Pancreas (tissue), 10 donors: ENCODE data around the gene DNAJB9. TPM values are rescaled to one million over a fixed set of nuclear protein-coding genes. Genes with fewer than 3 reads are reported as not detected.

Experiments
- ATAC-seq, 4 donors: fragments of 200-7000 bp; cut with Tn5 transposase; one replicate each; pipeline versions ENCODE4 v1.8.0 to v1.9.1; 2020; ENCODE audit warnings: mild to moderate bottlenecking in 4 of 4, moderate library complexity in 4 of 4
- DNase-seq, 6 donors: peaks; one replicate each; pipeline ENCODE4 v3.0.0-alpha.2; 2020
- FAIRE-seq: peaks from 2 replicates; lab custom pipeline; 2012; peaks lifted over from hg19 to GRCh38; lab: Jason Lieb, UNC
- H3K27ac ChIP-seq, 4 donors: fragments of 200-600 bp; sonication (generic); 1 replicate in 3 of 4; 2 replicates in 1 of 4; pipeline versions ENCODE4 v1.5.0 to v1.8.0; 2020
- H3K27me3 ChIP-seq, 4 donors: fragments of 200-600 bp; one replicate each; pipeline ENCODE4 v1.8.0; 2021
- H3K36me3 ChIP-seq, 3 donors: fragments of 200-600 bp; sonication (generic) in 1 of 3; one replicate each; pipeline versions ENCODE4 v1.5.0 to v1.8.0; 2020 to 2021
- H3K4me1 ChIP-seq, 3 donors: fragments of 200-600 bp; one replicate each; pipeline ENCODE4 v1.8.0; 2021
- H3K4me3 ChIP-seq, 4 donors: fragments of 200-600 bp; sonication (generic) in 2 of 4; one replicate each; pipeline versions ENCODE4 v1.5.0 to v1.8.0; 2020 to 2021
- H3K9me3 ChIP-seq, 4 donors: fragments of 200-600 bp; one replicate each; pipeline ENCODE4 v1.8.0; 2021
- WGBS, 2 donors: extraction: QIAGEN DNeasy Blood & Tissue Kit; methylation state at CpG; one replicate each; pipeline ENCODE4 v1.1.7; 2013; 5-methylcytosine and 5-hydroxymethylcytosine counted together
- intact Hi-C, 3 donors: fragments of 100-400 bp; cut with DNase I; formaldehyde crosslinking; loops; one replicate each; pipeline versions ENCODE4 v1.11.1 to v1.14.2; 2022
- polyA plus RNA-seq, 2 donors: library from polyadenylated mRNA; stranded (reverse); fragments of 200-250 nt; gene quantifications; one replicate each; pipeline ENCODE4 v1.2.3, GENCODE V29; 2013
- total RNA-seq, 6 donors: library from RNA; stranded (reverse); fragmentation: NEBNext Ultra II Directional in 4 of 6; extraction: Animal tissue kit (Norgen Biotek cat#: 25700) in 4 of 6; gene quantifications; one replicate each; pipeline versions ENCODE4 v1.2.1 to v1.2.4, GENCODE V29; 2021 to 2023
- TF ChIP-seq, protein P1 (sequence below), 4 donors: fragments of 200-600 bp; sonication (generic) in 3 of 4; IDR thresholded peaks; one replicate each; pipeline versions ENCODE4 v1.5.0 to v1.8.0; 2021; ENCODE audit warnings: antibody characterized with exemption in 4 of 4
- donor health status: healthy with polysubstance abuse.
- donor health status: DM: no; HTN: no; CAD: no; lungs with moderate emphysema.
- donor health status: DM: no; HTN: no; CAD: no.
- donor health status: control.
- donor health status: control.
- donor health status: Bipolar disorder and iron deficiency.
- donor health status: DM: yes; HTN: yes; CAD: no.
- donor health status: DM: no; HTN: no; CAD: no.
- donor health status: DM: no; HTN: no; CAD: no.
- donor health status: DM: yes; HTN: yes; CAD: no.

The DNAJB9 gene
- total and polyA plus RNA-seq, 8 donors: 10.8 to 46.4 (median 34.6) TPM

DNA sequence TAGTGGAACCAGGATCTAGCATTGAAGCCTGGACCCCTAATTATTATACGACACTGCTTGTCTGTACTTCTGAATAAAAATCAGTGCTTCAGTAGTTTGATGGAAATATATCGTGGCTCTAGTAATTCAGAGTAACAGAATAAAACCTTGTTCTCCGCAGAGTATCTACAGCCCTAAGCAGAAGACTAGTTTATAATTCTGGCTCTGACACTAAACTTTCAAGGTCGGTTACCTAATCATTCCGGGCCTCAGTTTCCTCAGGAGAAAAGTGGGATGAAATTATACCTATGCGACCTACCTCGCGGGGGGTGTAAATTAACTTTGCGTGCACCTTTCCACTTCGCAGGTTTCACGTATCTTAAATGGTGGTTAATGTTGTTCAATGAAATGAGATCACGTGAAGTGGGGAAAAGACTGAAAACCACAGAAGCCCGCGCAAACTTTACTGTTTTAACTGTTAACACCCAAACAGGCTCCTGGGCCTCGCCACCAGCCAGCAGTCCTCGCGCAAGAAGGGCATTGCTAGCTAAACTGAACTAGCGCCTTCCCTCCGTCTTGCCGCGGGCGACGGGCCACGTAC lies 783 bp upstream of the DNAJB9 start:
- TF ChIP-seq, protein P1, sequence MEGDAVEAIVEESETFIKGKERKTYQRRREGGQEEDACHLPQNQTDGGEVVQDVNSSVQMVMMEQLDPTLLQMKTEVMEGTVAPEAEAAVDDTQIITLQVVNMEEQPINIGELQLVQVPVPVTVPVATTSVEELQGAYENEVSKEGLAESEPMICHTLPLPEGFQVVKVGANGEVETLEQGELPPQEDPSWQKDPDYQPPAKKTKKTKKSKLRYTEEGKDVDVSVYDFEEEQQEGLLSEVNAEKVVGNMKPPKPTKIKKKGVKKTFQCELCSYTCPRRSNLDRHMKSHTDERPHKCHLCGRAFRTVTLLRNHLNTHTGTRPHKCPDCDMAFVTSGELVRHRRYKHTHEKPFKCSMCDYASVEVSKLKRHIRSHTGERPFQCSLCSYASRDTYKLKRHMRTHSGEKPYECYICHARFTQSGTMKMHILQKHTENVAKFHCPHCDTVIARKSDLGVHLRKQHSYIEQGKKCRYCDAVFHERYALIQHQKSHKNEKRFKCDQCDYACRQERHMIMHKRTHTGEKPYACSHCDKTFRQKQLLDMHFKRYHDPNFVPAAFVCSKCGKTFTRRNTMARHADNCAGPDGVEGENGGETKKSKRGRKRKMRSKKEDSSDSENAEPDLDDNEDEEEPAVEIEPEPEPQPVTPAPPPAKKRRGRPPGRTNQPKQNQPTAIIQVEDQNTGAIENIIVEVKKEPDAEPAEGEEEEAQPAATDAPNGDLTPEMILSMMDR (IDR thresholded peaks at IDR 0.05): no peak
- FAIRE-seq (no peak), ATAC-seq (no peak), DNase-seq (peak in 1 of 6 donors; percentile 15)
- Histone ChIP-seq H3K9me3 (no peaks in the 10 kb centered on the region), H3K4me3 (peak overlapping the region; percentile 60 to 89 (median 72)), H3K36me3 (peaks cover 4 to 16% (median 8%) of the 10 kb centered on the region in 3 donors), H3K27me3 (no peaks in the 10 kb centered on the region), H3K4me1 (peaks cover 9 to 28% (median 21%) of the 10 kb centered on the region in 3 donors), H3K27ac (peak overlapping the region; percentile 93 to 96 (median 96))
- intact Hi-C loops: no loop called here
- 3 to 4% methylated on average over 24 of the region's 24 CpGs for WGBS, 2 donors

DNA sequence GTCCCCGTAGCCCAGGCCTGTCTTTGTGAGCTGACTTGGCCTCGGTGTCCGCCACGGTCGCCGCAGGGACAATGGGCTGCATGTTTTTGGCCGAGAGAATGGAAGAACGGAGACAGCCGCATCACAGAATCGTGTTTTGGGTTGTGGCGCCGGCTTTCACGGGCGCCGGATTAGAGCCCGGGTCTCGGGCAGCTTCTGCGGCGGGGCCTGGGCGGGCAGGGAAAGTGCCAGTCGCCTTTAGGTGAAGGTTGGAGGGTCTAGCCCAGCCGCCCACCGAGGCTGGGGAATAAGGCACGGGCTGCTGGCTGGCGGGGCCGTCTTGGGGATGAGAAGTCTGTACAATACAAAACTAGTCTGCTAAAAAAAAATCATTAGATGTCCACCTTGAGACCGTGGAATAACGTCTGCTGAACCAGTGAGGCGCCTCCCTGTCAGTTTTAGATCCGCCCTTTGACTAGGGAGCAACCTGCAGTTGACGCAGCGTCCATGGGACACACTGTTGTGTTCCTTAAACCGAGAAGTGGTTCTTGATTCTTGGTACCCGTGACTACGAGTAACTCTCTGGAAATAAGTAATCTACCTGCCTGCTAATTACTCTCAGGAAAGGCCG lies 577 bp downstream of the DNAJB9 start:
- WGBS, 2 donors: 0 to 1% methylated on average over 36 of the region's 36 CpGs
- peaks cover 9 to 38% (median 31%) of the 10 kb centered on the region in 3 donors for H3K4me1 ChIP-seq
- H3K4me3 ChIP-seq: peak overlapping the region; percentile 60 to 89 (median 72)
- H3K36me3 ChIP-seq: peaks cover 4 to 9% (median 8%) of the 10 kb centered on the region in 3 donors
- DNase-seq (peak in 4 of 6 donors; percentile 58 to 67 (median 62)), FAIRE-seq (no peak), ATAC-seq (peak; percentile 53 to 66 (median 59))
- H3K27me3 ChIP-seq: no peaks in the 10 kb centered on the region
- no peaks in the 10 kb centered on the region for H3K9me3 ChIP-seq
- intact Hi-C loops: no loop called here
- TF ChIP-seq, protein P1 (IDR thresholded peaks at IDR 0.05): no peak
- peak overlapping the region; percentile 93 to 96 (median 96) for H3K27ac ChIP-seq

DNA sequence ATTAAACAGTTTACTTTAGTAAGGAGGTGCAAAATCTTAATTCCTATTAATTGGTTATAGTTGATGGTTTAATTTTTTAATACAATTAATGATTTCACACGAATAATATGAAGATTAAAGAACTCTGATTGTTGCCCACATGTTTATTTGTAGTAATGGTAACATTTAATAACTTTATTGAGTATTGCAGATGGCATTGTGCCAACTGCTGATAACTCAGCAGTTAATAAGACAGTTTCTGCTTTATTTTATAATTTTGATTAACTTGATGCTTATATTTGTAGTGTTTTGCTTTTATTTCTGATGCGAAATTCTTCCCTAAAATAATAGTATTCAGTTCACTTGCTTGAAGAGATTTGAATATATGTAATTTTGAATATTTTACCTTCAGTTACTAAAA lies 2.8 kb downstream of the DNAJB9 start:
- H3K27me3 ChIP-seq: no peaks in the 10 kb centered on the region
- intact Hi-C loops: no loop called here
- peaks cover 0 to 29% (median 20%) of the 10 kb centered on the region in 3 donors for H3K4me1 ChIP-seq
- TF ChIP-seq, protein P1 (IDR thresholded peaks at IDR 0.05): no peak
- no peak for ATAC-seq
- FAIRE-seq: no peak
- no peaks in the 10 kb centered on the region for H3K9me3 ChIP-seq
- peak overlapping the region in 2 of 4 donors; percentile 60 to 89 for H3K4me3 ChIP-seq
- 40 to 41% methylated on average over 2 of the region's 2 CpGs for WGBS, 2 donors
- H3K36me3 ChIP-seq: peaks cover 4 to 9% (median 8%) of the 10 kb centered on the region in 3 donors
- DNase-seq: no peak
- H3K27ac ChIP-seq: peak overlapping the region in 1 of 4 donors; percentile 1

DNA sequence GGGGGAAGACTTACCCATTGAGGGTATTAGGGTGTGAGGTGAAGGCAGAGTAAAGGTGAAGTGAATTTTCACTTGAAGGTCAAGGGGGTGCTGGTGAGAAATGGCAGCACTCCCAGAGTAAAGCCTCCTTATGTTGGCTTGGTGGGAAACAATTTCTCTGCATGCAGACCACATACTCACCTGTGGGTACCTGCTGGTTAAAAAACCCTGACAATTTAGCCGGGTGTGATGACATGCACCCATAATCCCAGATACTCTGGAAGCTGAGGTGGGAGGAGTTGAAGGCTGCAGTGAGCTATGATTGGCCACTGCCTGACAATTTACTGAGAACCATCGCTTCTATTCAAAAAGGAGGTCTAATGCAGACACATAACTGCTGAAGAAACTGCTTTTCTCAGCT lies 5.5 kb downstream of the DNAJB9 start:
- Histone ChIP-seq H3K27ac (no peak overlapping the region), H3K4me3 (no peak overlapping the region), H3K9me3 (no peaks in the 10 kb centered on the region), H3K4me1 (peaks cover 0 to 25% (median 20%) of the 10 kb centered on the region in 3 donors), H3K36me3 (peaks cover 4 to 18% (median 8%) of the 10 kb centered on the region in 3 donors), H3K27me3 (no peaks in the 10 kb centered on the region)
- FAIRE-seq (no peak), DNase-seq (no peak), ATAC-seq (no peak)
- TF ChIP-seq, protein P1 (IDR thresholded peaks at IDR 0.05): no peak
- WGBS, 2 donors: 71 to 75% methylated on average over 2 of the region's 2 CpGs
- intact Hi-C loops: no loop called here

DNA sequence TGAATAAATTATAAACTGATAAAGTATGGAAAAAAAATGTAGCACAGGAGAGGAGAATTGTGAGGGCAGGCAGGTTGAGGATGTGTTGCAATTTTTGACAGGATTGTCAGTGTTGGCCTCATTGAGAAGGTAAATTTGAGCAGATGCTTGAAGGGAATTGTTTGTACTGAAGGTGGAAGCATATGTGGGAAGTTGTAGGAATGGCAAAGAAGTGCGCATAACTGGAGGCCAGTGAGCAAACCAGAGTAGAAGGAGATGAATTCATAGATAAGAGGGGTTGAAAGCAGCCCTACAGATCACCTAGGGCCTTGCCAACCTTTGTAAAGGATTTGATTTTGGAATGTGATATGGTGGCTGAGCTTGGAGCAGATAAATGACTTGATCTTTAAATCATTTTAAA lies 6.4 kb downstream of the DNAJB9 start:
- FAIRE-seq (no peak), DNase-seq (no peak), ATAC-seq (no peak)
- H3K4me1 ChIP-seq: peaks cover 0 to 25% (median 20%) of the 10 kb centered on the region in 3 donors
- H3K36me3 ChIP-seq: peaks cover 4 to 18% (median 8%) of the 10 kb centered on the region in 3 donors
- H3K27me3 ChIP-seq: no peaks in the 10 kb centered on the region
- no peaks in the 10 kb centered on the region for H3K9me3 ChIP-seq
- H3K27ac ChIP-seq: no peak overlapping the region
- no peak overlapping the region for H3K4me3 ChIP-seq
- intact Hi-C loops: no loop called here
- WGBS, 2 donors: 99 to 100% methylated on average over 1 of the region's 1 CpG
- TF ChIP-seq, protein P1 (IDR thresholded peaks at IDR 0.05): no peak
